Smooth muscle cell (in vitro differentiated cells): ENCODE data around the gene PKIB. TPM values are rescaled to one million over a fixed set of nuclear protein-coding genes. Genes with fewer than 3 reads are reported as not detected.

Experiments used
- DNase-seq: peaks from one replicate; lab custom pipeline; 2025; ENCODE audit not compliant: unreplicated experiment; lab: John Stamatoyannopoulos, UW
- H2AFZ ChIP-seq: fragments of 200-600 bp; sonication (generic); 2 replicates; pipeline ENCODE4 v1.6.0; 2016; ENCODE audit warnings: antibody characterized with exemption, low read depth, mild to moderate bottlenecking
- H3F3A ChIP-seq: fragments of 200-600 bp; sonication (generic); 2 replicates; pipeline ENCODE4 v1.6.0; 2017; ENCODE audit warnings: antibody characterized with exemption, low read depth
- H3K27ac ChIP-seq: fragments of 200-600 bp; sonication (generic); 2 replicates; pipeline ENCODE4 v1.5.1; 2016; ENCODE audit warnings: low read depth, mild to moderate bottlenecking
- H3K27me3 ChIP-seq: fragments of 200-600 bp; sonication (generic); 2 replicates; pipeline ENCODE4 v1.6.1; 2016; ENCODE audit warnings: low read depth, mild to moderate bottlenecking
- H3K36me3 ChIP-seq: fragments of 200-600 bp; sonication (generic); 2 replicates; pipeline ENCODE4 v1.5.1; 2016; ENCODE audit warnings: low read depth
- H3K4me1 ChIP-seq: fragments of 200-600 bp; sonication (generic); 2 replicates; pipeline ENCODE4 v1.5.1; 2016; ENCODE audit warnings: low read depth
- H3K4me2 ChIP-seq: fragments of 200-600 bp; sonication (generic); 2 replicates; pipeline ENCODE4 v1.6.0; 2016; ENCODE audit warnings: mild to moderate bottlenecking
- H3K4me3 ChIP-seq: fragments of 200-600 bp; sonication (generic); 2 replicates; pipeline ENCODE4 v1.5.1; 2016; ENCODE audit warnings: mild to moderate bottlenecking
- H3K79me2 ChIP-seq: fragments of 200-600 bp; sonication (generic); 2 replicates; pipeline ENCODE4 v1.6.0; 2016; ENCODE audit warnings: low read depth, mild to moderate bottlenecking
- H3K9ac ChIP-seq: fragments of 200-600 bp; sonication (generic); 2 replicates; pipeline ENCODE4 v1.6.0; 2016; ENCODE audit warnings: low read depth
- H3K9me3 ChIP-seq: fragments of 200-600 bp; sonication (generic); replicated peaks from 2 replicates; pipeline ENCODE4 v1.5.1; 2016; ENCODE audit warnings: low read depth
- H4K20me1 ChIP-seq: fragments of 200-600 bp; sonication (generic); 2 replicates; pipeline ENCODE4 v1.6.0; 2016; ENCODE audit warnings: low read depth
- WGBS: methylation state at CpG from one replicate; pipeline ENCODE4 v1.1.7; 2016; ENCODE audit warnings: low lambda C conversion rate; 5-methylcytosine and 5-hydroxymethylcytosine counted together
- polyA plus RNA-seq: library from polyadenylated mRNA; unstranded; fragments of >200 nt; fragmentation: Nextera tagmentation; extraction: Ambion mirVana; gene quantifications from 2 replicates; pipeline ENCODE4 v1.2.1, GENCODE V29; 2016
- total RNA-seq: library from RNA; depleted of rRNA; stranded (reverse); fragments of >200 nt; gene quantifications from 2 replicates; pipeline ENCODE4 v1.2.3, GENCODE V29; 2014
- TF ChIP-seq, protein P1 (sequence below): fragments of 200-600 bp; sonication (generic); IDR thresholded peaks from 2 replicates; pipeline ENCODE4 v1.5.1; 2017; ENCODE audit warnings: borderline replicate concordance, mild to moderate bottlenecking, antibody characterized with exemption; ENCODE audit not compliant: insufficient read depth, poor library complexity, severe bottlenecking

PKIB gene
- total and polyA plus RNA-seq, 2 experiments from 2014 or later = 65.6 to 82.6 TPM

DNA sequence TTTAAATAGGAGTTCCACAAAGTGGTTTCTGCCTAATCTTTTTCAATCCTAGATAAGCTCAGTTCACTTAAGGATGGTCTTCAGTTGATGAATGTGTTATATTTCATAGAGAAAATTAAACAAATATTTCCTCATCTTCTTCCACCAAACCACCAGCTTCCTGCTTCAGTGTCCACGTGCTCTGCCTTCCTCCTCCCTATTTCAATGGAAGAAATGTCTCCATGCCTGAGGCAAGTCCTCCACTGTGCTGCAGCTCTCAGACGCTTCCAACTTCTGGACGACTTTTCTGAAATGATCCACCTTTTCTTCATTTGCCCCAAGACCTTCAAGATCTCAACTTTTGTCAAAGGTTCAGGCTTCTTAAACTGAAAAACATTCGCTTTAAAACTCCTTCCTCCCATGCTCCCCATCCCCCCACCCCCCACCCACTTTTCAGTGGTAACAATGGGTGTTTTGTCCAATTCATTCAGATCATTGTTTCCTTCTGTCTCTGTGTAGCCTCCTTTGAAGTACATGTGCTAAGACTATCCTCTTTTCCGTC is 144.1 kb downstream of the PKIB start:
- TF ChIP-seq, protein P1, sequence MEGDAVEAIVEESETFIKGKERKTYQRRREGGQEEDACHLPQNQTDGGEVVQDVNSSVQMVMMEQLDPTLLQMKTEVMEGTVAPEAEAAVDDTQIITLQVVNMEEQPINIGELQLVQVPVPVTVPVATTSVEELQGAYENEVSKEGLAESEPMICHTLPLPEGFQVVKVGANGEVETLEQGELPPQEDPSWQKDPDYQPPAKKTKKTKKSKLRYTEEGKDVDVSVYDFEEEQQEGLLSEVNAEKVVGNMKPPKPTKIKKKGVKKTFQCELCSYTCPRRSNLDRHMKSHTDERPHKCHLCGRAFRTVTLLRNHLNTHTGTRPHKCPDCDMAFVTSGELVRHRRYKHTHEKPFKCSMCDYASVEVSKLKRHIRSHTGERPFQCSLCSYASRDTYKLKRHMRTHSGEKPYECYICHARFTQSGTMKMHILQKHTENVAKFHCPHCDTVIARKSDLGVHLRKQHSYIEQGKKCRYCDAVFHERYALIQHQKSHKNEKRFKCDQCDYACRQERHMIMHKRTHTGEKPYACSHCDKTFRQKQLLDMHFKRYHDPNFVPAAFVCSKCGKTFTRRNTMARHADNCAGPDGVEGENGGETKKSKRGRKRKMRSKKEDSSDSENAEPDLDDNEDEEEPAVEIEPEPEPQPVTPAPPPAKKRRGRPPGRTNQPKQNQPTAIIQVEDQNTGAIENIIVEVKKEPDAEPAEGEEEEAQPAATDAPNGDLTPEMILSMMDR = no peak
- H4K20me1 ChIP-seq = no peaks in the 10 kb centered on the region
- no peaks in the 10 kb centered on the region for H3K36me3 ChIP-seq
- no peak overlapping the region for H3K4me2 ChIP-seq
- H2AFZ ChIP-seq = no peak overlapping the region
- H3K4me3 ChIP-seq = no peak overlapping the region
- no peak overlapping the region for H3K27ac ChIP-seq
- 83% methylated on average over 5 of the region's 5 CpGs for WGBS
- DNase-seq = no peak
- H3K9me3 ChIP-seq = no peaks in the 10 kb centered on the region
- no peak overlapping the region for H3K9ac ChIP-seq
- H3K27me3 ChIP-seq = no peaks in the 10 kb centered on the region
- H3K4me1 ChIP-seq = no peaks in the 10 kb centered on the region
- no peaks in the 10 kb centered on the region for H3K79me2 ChIP-seq
- no peaks in the 10 kb centered on the region for H3F3A ChIP-seq

DNA sequence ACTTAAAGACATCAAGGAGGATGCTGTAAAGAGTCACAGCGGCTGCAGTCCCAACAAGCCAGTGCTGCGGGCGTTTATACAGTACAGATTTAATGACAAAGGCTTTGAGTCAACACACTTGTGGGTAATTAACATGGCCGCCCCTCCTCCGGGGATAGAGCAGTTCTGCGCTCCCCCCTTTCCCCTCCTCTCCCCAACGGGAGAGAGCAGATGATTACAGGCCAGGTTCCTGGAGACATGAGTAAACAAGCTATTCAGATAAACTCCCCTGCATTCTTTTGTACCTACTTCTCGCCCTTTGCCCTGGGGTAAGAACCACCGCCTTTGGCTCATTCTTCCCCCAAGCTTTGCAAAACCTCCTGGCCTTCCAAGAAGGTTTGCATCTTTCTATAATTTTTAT is 145.7 kb downstream of the PKIB start:
- H3F3A ChIP-seq = no peaks in the 10 kb centered on the region
- TF ChIP-seq, protein P1 = no peak
- WGBS = 57% methylated on average over 9 of the region's 9 CpGs
- H3K4me1 ChIP-seq = no peaks in the 10 kb centered on the region
- no peaks in the 10 kb centered on the region for H3K9me3 ChIP-seq
- H3K4me3 ChIP-seq = no peak overlapping the region
- H3K27ac ChIP-seq = no peak overlapping the region
- H2AFZ ChIP-seq = no peak overlapping the region
- H3K4me2 ChIP-seq = no peak overlapping the region
- no peaks in the 10 kb centered on the region for H3K79me2 ChIP-seq
- no peak overlapping the region for H3K9ac ChIP-seq
- H3K27me3 ChIP-seq = no peaks in the 10 kb centered on the region
- DNase-seq = no peak
- no peaks in the 10 kb centered on the region for H4K20me1 ChIP-seq
- no peaks in the 10 kb centered on the region for H3K36me3 ChIP-seq

DNA sequence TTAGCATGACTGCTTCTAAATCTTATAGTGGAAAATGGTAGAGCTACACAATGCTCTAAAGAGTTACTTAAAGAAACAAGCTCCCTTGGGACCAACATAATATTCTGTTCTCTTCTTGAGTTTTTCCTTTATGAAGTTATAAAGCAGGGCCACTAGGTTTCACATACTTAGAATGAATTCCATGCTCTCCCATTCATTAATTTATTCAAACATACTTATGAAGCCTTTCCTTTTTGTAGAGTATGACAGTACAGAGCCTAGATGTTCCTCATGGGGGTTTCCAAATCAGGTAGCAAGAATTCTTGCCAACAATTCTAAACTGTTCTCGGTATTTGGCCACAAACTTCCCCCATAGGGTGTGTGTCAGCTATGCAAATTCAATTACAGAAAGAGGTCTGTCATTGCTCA is 148.7 kb downstream of the PKIB start:
- 68% methylated on average over 1 of the region's 1 CpG for WGBS
- DNase-seq = no peak
- H3F3A ChIP-seq = no peaks in the 10 kb centered on the region
- no peak overlapping the region for H3K4me2 ChIP-seq
- TF ChIP-seq, protein P1 = no peak
- no peak overlapping the region for H3K9ac ChIP-seq
- no peak overlapping the region for H2AFZ ChIP-seq
- no peaks in the 10 kb centered on the region for H3K79me2 ChIP-seq
- no peaks in the 10 kb centered on the region for H3K27me3 ChIP-seq
- H3K36me3 ChIP-seq = no peaks in the 10 kb centered on the region
- no peaks in the 10 kb centered on the region for H3K4me1 ChIP-seq
- H3K27ac ChIP-seq = no peak overlapping the region
- H4K20me1 ChIP-seq = no peaks in the 10 kb centered on the region
- no peak overlapping the region for H3K4me3 ChIP-seq
- no peaks in the 10 kb centered on the region for H3K9me3 ChIP-seq

DNA sequence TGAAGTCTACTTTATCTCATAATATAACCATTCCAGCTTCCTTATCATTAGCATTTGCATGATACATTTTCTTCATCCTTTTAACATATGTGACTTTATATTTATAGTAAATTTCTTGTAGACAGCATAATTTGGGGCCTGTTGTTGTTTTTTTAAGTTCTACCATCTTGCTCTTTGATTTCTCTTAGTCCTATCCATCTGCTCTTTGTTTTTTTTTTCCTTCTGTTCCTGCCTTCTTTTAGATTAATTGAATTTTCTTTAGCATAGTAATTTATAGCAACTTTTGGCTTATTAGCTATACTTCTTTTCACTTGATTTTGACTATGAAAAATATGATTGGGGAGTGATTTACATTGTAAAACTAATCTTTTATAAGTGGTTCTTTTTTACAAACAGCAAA is 150.1 kb downstream of the PKIB start:
- DNase-seq = no peak
- TF ChIP-seq, protein P1 = no peak
- Histone ChIP-seq H3K4me2 (no peak overlapping the region), H2AFZ (no peak overlapping the region), H3K9ac (no peak overlapping the region), H3K9me3 (no peaks in the 10 kb centered on the region), H3K27me3 (no peaks in the 10 kb centered on the region), H3K79me2 (no peaks in the 10 kb centered on the region), H3K4me3 (no peak overlapping the region), H3K4me1 (no peaks in the 10 kb centered on the region), H3K27ac (no peak overlapping the region), H3F3A (no peaks in the 10 kb centered on the region), H3K36me3 (no peaks in the 10 kb centered on the region), H4K20me1 (no peaks in the 10 kb centered on the region)
